Stomach smooth muscle (tissue), 2 donors: ENCODE measurements around the gene MUSTN1.

ENCODE experiments used
- H3K27ac ChIP-seq: one replicate; pipeline ENCODE4 v1.7.0; 2013; ENCODE audit warnings: mild to moderate bottlenecking, low read length, inconsistent platforms
- H3K27me3 ChIP-seq, 2 donors: one replicate each; pipeline ENCODE4 v1.7.0; 2013; ENCODE audit warnings: low read length in 2 of 2; ENCODE audit not compliant: insufficient read depth in 2 of 2, control insufficient read depth in 1 of 2
- H3K36me3 ChIP-seq, 2 donors: one replicate each; pipeline ENCODE4 v1.7.0; 2013; ENCODE audit warnings: low read length in 2 of 2; ENCODE audit not compliant: control insufficient read depth in 2 of 2, insufficient read depth in 2 of 2
- H3K4me1 ChIP-seq: one replicate; pipeline ENCODE4 v1.7.0; 2013; ENCODE audit warnings: low read length; ENCODE audit not compliant: control insufficient read depth, insufficient read depth
- H3K4me3 ChIP-seq, 2 donors: one replicate each; pipeline ENCODE4 v1.7.0; 2013; ENCODE audit warnings: low read length in 2 of 2
- H3K9ac ChIP-seq, 2 donors: one replicate each; pipeline ENCODE4 v1.7.0; 2013; ENCODE audit warnings: low read length in 2 of 2, mild to moderate bottlenecking in 1 of 2
- H3K9me3 ChIP-seq, 2 donors: one replicate each; pipeline ENCODE4 v1.7.0; 2013; ENCODE audit warnings: low read length in 2 of 2; ENCODE audit not compliant: control insufficient read depth in 2 of 2
- donor health status: healthy.
- donor health status: Pancreatic carcinoma.

MUSTN1 gene

GRCh38 chr3:52844290-52844975 lies 9.6 kb upstream of the MUSTN1 start:
- H3K27me3 ChIP-seq, result no peaks in the 10 kb centered on the region

GRCh38 chr3:52843881-52844280 lies 9.1 kb upstream of the MUSTN1 start:
- Histone ChIP-seq H3K36me3 (peaks cover 23 to 40% of the 10 kb centered on the region in 2 donors), H3K9me3 (no peaks in the 10 kb centered on the region), H3K9ac (peak overlapping the region in 1 of 2 donors; percentile 36), H3K4me3 (no peak overlapping the region), H3K27ac (peak overlapping the region; percentile 71), H3K27me3 (no peaks in the 10 kb centered on the region), H3K4me1 (peaks cover 40% of the 10 kb centered on the region)

More at GRCh38 chr3:52844290-52844975, 9.6 kb upstream of the MUSTN1 start:
- H3K36me3 ChIP-seq, result peaks cover 25 to 39% of the 10 kb centered on the region in 2 donors
- peak overlapping the region; percentile 22 to 58 for H3K9ac ChIP-seq
- no peaks in the 10 kb centered on the region for H3K9me3 ChIP-seq
- peak overlapping the region; percentile 71 for H3K27ac ChIP-seq
- H3K4me3 ChIP-seq, result peak overlapping the region; percentile 31 to 57
- H3K4me1 ChIP-seq, result peaks cover 45% of the 10 kb centered on the region

- Histone ChIP-seq H3K36me3 (peaks cover 21 to 42% of the 10 kb centered on the region in 2 donors), H3K27ac (peak overlapping the region; percentile 71), H3K4me3 (no peak overlapping the region), H3K27me3 (no peaks in the 10 kb centered on the region), H3K4me1 (peaks cover 40% of the 10 kb centered on the region), H3K9me3 (no peaks in the 10 kb centered on the region), H3K9ac (no peak overlapping the region)
Measured at GRCh38 chr3:52843108-52843865, 8.5 kb upstream of the MUSTN1 start.

- no peaks in the 10 kb centered on the region for H3K27me3 ChIP-seq
- peak overlapping the region in 1 of 2 donors; percentile 15 for H3K4me3 ChIP-seq
- H3K9ac ChIP-seq, result no peak overlapping the region
- peaks cover 40% of the 10 kb centered on the region for H3K4me1 ChIP-seq
- no peaks in the 10 kb centered on the region for H3K9me3 ChIP-seq
- peaks cover 13 to 37% of the 10 kb centered on the region in 2 donors for H3K36me3 ChIP-seq
- no peak overlapping the region for H3K27ac ChIP-seq
Measured at GRCh38 chr3:52842424-52842823, 7.6 kb upstream of the MUSTN1 start.

- Histone ChIP-seq H3K36me3 (peaks cover 13 to 33% of the 10 kb centered on the region in 2 donors), H3K4me1 (peaks cover 43% of the 10 kb centered on the region), H3K9ac (no peak overlapping the region)
Measured at GRCh38 chr3:52841981-52842340, 7.1 kb upstream of the MUSTN1 start.

GRCh38 chr3:52841211-52841980 lies 6.6 kb upstream of the MUSTN1 start:
- Histone ChIP-seq H3K27ac (no peak overlapping the region), H3K9ac (no peak overlapping the region), H3K36me3 (peaks cover 13 to 29% of the 10 kb centered on the region in 2 donors), H3K4me3 (no peak overlapping the region), H3K4me1 (peaks cover 42% of the 10 kb centered on the region), H3K27me3 (no peaks in the 10 kb centered on the region), H3K9me3 (no peaks in the 10 kb centered on the region)

More at GRCh38 chr3:52841981-52842340, 7.1 kb upstream of the MUSTN1 start:
- no peaks in the 10 kb centered on the region for H3K9me3 ChIP-seq
- H3K4me3 ChIP-seq, result peak overlapping the region in 1 of 2 donors; percentile 15
- H3K27me3 ChIP-seq, result no peaks in the 10 kb centered on the region
- no peak overlapping the region for H3K27ac ChIP-seq

- no peaks in the 10 kb centered on the region for H3K9me3 ChIP-seq
- H3K27me3 ChIP-seq, result no peaks in the 10 kb centered on the region
- H3K36me3 ChIP-seq, result peaks cover 13 to 28% of the 10 kb centered on the region in 2 donors
- H3K9ac ChIP-seq, result no peak overlapping the region
- no peak overlapping the region for H3K4me3 ChIP-seq
- peaks cover 42% of the 10 kb centered on the region for H3K4me1 ChIP-seq
- H3K27ac ChIP-seq, result no peak overlapping the region
Measured at GRCh38 chr3:52839892-52840545, 5.2 kb upstream of the MUSTN1 start.

GRCh38 chr3:52839268-52839575 lies 4.4 kb upstream of the MUSTN1 start:
- no peak overlapping the region for H3K9ac ChIP-seq
- peaks cover 13 to 28% of the 10 kb centered on the region in 2 donors for H3K36me3 ChIP-seq
- peaks cover 40% of the 10 kb centered on the region for H3K4me1 ChIP-seq
- no peaks in the 10 kb centered on the region for H3K9me3 ChIP-seq
- no peak overlapping the region for H3K4me3 ChIP-seq
- H3K27me3 ChIP-seq, result no peaks in the 10 kb centered on the region
- no peak overlapping the region for H3K27ac ChIP-seq

- no peak overlapping the region for H3K9ac ChIP-seq
- peaks cover 13 to 28% of the 10 kb centered on the region in 2 donors for H3K36me3 ChIP-seq
- H3K4me3 ChIP-seq, result no peak overlapping the region
- peaks cover 34% of the 10 kb centered on the region for H3K4me1 ChIP-seq
- no peak overlapping the region for H3K27ac ChIP-seq
- no peaks in the 10 kb centered on the region for H3K9me3 ChIP-seq
- no peaks in the 10 kb centered on the region for H3K27me3 ChIP-seq
Measured at GRCh38 chr3:52838561-52839267, 3.9 kb upstream of the MUSTN1 start.

- Histone ChIP-seq H3K4me3 (no peak overlapping the region), H3K27me3 (no peaks in the 10 kb centered on the region), H3K36me3 (peaks cover 8 to 24% of the 10 kb centered on the region in 2 donors), H3K9ac (no peak overlapping the region), H3K9me3 (no peaks in the 10 kb centered on the region), H3K27ac (no peak overlapping the region), H3K4me1 (peaks cover 22% of the 10 kb centered on the region)
Measured at GRCh38 chr3:52836986-52837385, 2.2 kb upstream of the MUSTN1 start.
